ENCODE data around the gene OR9Q1.

DNA sequence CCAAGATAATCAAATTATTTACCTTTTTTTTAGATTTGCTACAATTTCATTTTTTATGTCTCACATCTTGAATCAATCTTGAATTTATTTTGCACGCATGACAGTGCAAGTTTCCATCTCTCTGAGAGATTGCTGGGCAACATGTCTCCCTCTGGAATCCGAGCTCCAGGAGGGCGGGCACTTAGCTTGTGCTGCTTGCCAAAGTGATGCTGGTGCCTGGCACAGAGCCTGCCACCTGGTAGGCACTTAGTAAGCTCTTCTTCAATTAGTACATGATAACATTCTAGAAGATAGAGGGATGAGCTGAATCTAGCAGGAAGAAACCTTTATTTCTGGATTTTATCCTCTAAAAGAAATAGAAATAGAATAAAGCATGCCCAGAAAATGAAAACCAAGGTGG, 129.1 kb downstream of the OR9Q1 start:
- TF ChIP-seq CTCF (conservative IDR thresholded peaks at IDR 0.05; ENCODE audit: low read length) (no peak), EZH2phosphoT487 (IDR thresholded peaks at IDR 0.05; ENCODE audit: borderline replicate concordance, low read depth, low read length) (no peak)

Data from OCI-LY7 (cell line).